Stimulated activated naive CD4-positive, alpha-beta T cell treated with Interleukin-2 at 50 U/mL for 16 hours (primary cell): ENCODE measurements around the gene AOPEP.

Experiments
- DNase-seq: peaks from one replicate; lab custom pipeline; 2025; lab: John Stamatoyannopoulos, UW

AOPEP gene

GRCh38 chr9:94850540-94851434 is 124.3 kb downstream of the AOPEP start:
- no peak for DNase-seq

- DNase-seq: no peak
Observed at GRCh38 chr9:94851467-94851866, 125.0 kb downstream of the AOPEP start.

GRCh38 chr9:94851892-94852291 is 125.4 kb downstream of the AOPEP start:
- no peak for DNase-seq

GRCh38 chr9:94852373-94852772 is 125.9 kb downstream of the AOPEP start:
- no peak for DNase-seq

GRCh38 chr9:94853887-94854286 is 127.4 kb downstream of the AOPEP start:
- no peak for DNase-seq

- DNase-seq: no peak
Observed at GRCh38 chr9:94855903-94856302, 129.4 kb downstream of the AOPEP start.

GRCh38 chr9:94857791-94858190 is 131.3 kb downstream of the AOPEP start:
- no peak for DNase-seq

GRCh38 chr9:94859226-94859625 is 132.7 kb downstream of the AOPEP start:
- DNase-seq: no peak

GRCh38 chr9:94859891-94860290 is 133.4 kb downstream of the AOPEP start:
- DNase-seq: no peak

- DNase-seq: peak; percentile 40
Observed at GRCh38 chr9:94860678-94861588, 134.4 kb downstream of the AOPEP start.

- DNase-seq: no peak
Observed at GRCh38 chr9:94861589-94862272, 135.2 kb downstream of the AOPEP start.

- DNase-seq: no peak
Observed at GRCh38 chr9:94864196-94864595, 137.7 kb downstream of the AOPEP start.

GRCh38 chr9:94864862-94865509 is 138.5 kb downstream of the AOPEP start:
- no peak for DNase-seq

- no peak for DNase-seq
Observed at GRCh38 chr9:94865582-94866452, 139.3 kb downstream of the AOPEP start.

- DNase-seq: no peak
Observed at GRCh38 chr9:94866770-94867169, 140.3 kb downstream of the AOPEP start.

GRCh38 chr9:94867281-94867841 is 140.9 kb downstream of the AOPEP start:
- DNase-seq: no peak

- no peak for DNase-seq
Observed at GRCh38 chr9:94867842-94868312, 141.4 kb downstream of the AOPEP start.

- DNase-seq: no peak
Observed at GRCh38 chr9:94868464-94868863, 142.0 kb downstream of the AOPEP start.

GRCh38 chr9:94869415-94869843 is 142.9 kb downstream of the AOPEP start:
- peak; percentile 14 for DNase-seq

- DNase-seq: no peak
Observed at GRCh38 chr9:94870465-94870792, 143.9 kb downstream of the AOPEP start.
